GM23338 (cell line): Measurements from ENCODE around the gene LMAN1L. TPM values are rescaled to one million over a fixed set of nuclear protein-coding genes. Genes with fewer than 3 reads are reported as not detected.

Experiments
- ATAC-seq: fragments of 200-7000 bp; cut with Tn5 transposase; 3 replicates; pipeline ENCODE4 v1.9.1; 2020
- DNase-seq: peaks from one replicate; pipeline ENCODE4 v3.0.0-alpha.2; 2015; ENCODE audit warnings: low spot score
- H2AFZ ChIP-seq: fragments of 200-600 bp; sonication (generic); 2 replicates; pipeline ENCODE4 v1.8.0; 2016; ENCODE audit warnings: antibody characterized with exemption, mild to moderate bottlenecking, moderate library complexity
- H3F3A ChIP-seq: fragments of 200-600 bp; sonication (generic); replicated peaks from 2 replicates; pipeline ENCODE4 v1.8.0; 2017; ENCODE audit warnings: antibody characterized with exemption, mixed run types, low read depth
- H3K27ac ChIP-seq: fragments of 200-600 bp; sonication (generic); 2 replicates; pipeline ENCODE4 v1.6.1; 2016; ENCODE audit warnings: low read depth
- H3K27me3 ChIP-seq: fragments of 200-600 bp; sonication (generic); 2 replicates; pipeline ENCODE4 v1.8.0; 2016; ENCODE audit warnings: mild to moderate bottlenecking, mixed run types, moderate library complexity; ENCODE audit not compliant: insufficient read depth
- H3K36me3 ChIP-seq: fragments of 200-600 bp; sonication (generic); 2 replicates; pipeline ENCODE4 v1.8.0; 2016; ENCODE audit warnings: mild to moderate bottlenecking; ENCODE audit not compliant: insufficient read depth
- H3K4me1 ChIP-seq: fragments of 200-600 bp; sonication (generic); 2 replicates; pipeline ENCODE4 v1.8.0; 2016; ENCODE audit warnings: mild to moderate bottlenecking, moderate library complexity; ENCODE audit not compliant: insufficient read depth
- H3K4me2 ChIP-seq: fragments of 200-600 bp; sonication (generic); 2 replicates; pipeline ENCODE4 v1.7.1; 2017; ENCODE audit warnings: mixed run types
- H3K4me3 ChIP-seq: fragments of 200-600 bp; sonication (generic); 2 replicates; pipeline ENCODE4 v1.6.1; 2016; ENCODE audit warnings: mixed run types
- H3K79me2 ChIP-seq: fragments of 200-600 bp; sonication (generic); replicated peaks from 2 replicates; pipeline ENCODE4 v1.8.0; 2017; ENCODE audit warnings: mild to moderate bottlenecking; ENCODE audit not compliant: insufficient read depth
- H3K9me2 ChIP-seq: fragments of 200-600 bp; sonication (generic); 2 replicates; pipeline ENCODE4 v1.8.0; 2017; ENCODE audit not compliant: insufficient read depth
- H4K20me1 ChIP-seq: fragments of 200-600 bp; sonication (generic); replicated peaks from 2 replicates; pipeline ENCODE4 v1.8.0; 2017; ENCODE audit warnings: mild to moderate bottlenecking; ENCODE audit not compliant: insufficient read depth
- H3K27ac Mint-ChIP-seq: 2 replicates; pipeline ENCODE4 v1.8.0; 2020; ENCODE audit warnings: inconsistent platforms, mild to moderate bottlenecking, moderate library complexity, mixed read lengths
- H3K27me3 Mint-ChIP-seq: 3 replicates; pipeline ENCODE4 v1.8.0; 2022; ENCODE audit warnings: low read depth, mild to moderate bottlenecking, moderate library complexity, mixed read lengths, inconsistent platforms; ENCODE audit not compliant: insufficient read depth, poor library complexity
- H3K36me3 Mint-ChIP-seq: 3 replicates; pipeline ENCODE4 v1.8.0; 2021; ENCODE audit warnings: low read depth, mild to moderate bottlenecking, inconsistent platforms, moderate library complexity, mixed read lengths
- H3K4me1 Mint-ChIP-seq: 3 replicates; pipeline ENCODE4 v1.8.0; 2020; ENCODE audit warnings: mild to moderate bottlenecking, inconsistent platforms, mixed read lengths
- H3K4me3 Mint-ChIP-seq: 3 replicates; pipeline ENCODE4 v1.8.0; 2021; ENCODE audit warnings: moderate library complexity, mild to moderate bottlenecking, inconsistent platforms, mixed read lengths
- H3K9me3 Mint-ChIP-seq: 3 replicates; pipeline ENCODE4 v1.8.0; 2020; ENCODE audit warnings: moderate library complexity, mild to moderate bottlenecking, inconsistent platforms, mixed read lengths
- CREB1 ChIP-seq: fragments of 250-450 bp; sonication (Bioruptor Pico); IDR thresholded peaks from 2 replicates; pipeline ENCODE4 v1.5.0; 2020; ENCODE audit warnings: low read depth, mild to moderate bottlenecking, moderate library complexity
- EZH2 ChIP-seq: fragments of 200-600 bp; sonication (generic); IDR thresholded peaks from one replicate; pipeline ENCODE4 v1.8.0; 2017; ENCODE audit warnings: antibody characterized with exemption, mild to moderate bottlenecking, low read depth; ENCODE audit not compliant: unreplicated experiment
- EZH2phosphoT487 ChIP-seq: fragments of 200-600 bp; sonication (generic); IDR thresholded peaks from one replicate; pipeline ENCODE4 v1.8.1; 2018; ENCODE audit warnings: antibody characterized with exemption; ENCODE audit not compliant: unreplicated experiment
- JUNB ChIP-seq: IDR thresholded peaks from one replicate; pipeline ENCODE4 v1.6.1; 2016; ENCODE audit warnings: antibody characterized with exemption; ENCODE audit not compliant: unreplicated experiment
- NANOG ChIP-seq: IDR thresholded peaks from 2 replicates; pipeline ENCODE4 v1.6.1; 2016; ENCODE audit warnings: antibody characterized with exemption, borderline replicate concordance
- POLR2AphosphoS5 ChIP-seq: IDR thresholded peaks from 2 replicates; pipeline ENCODE4 v1.6.1; 2016; ENCODE audit warnings: antibody characterized with exemption, low read depth
- STAT1 ChIP-seq: IDR thresholded peaks from one replicate; pipeline ENCODE4 v1.6.1; 2016; ENCODE audit warnings: antibody characterized with exemption; ENCODE audit not compliant: unreplicated experiment
- ZNF114 ChIP-seq: fragments of 250-450 bp; sonication (Bioruptor Pico); IDR thresholded peaks from 2 replicates; pipeline ENCODE4 v1.5.0; 2020; ENCODE audit warnings: mild to moderate bottlenecking, moderate library complexity
- ZNF331 ChIP-seq: fragments of 250-450 bp; sonication (Bioruptor Pico); IDR thresholded peaks from 2 replicates; pipeline ENCODE4 v1.5.0; 2020; ENCODE audit warnings: low read depth, mild to moderate bottlenecking, moderate library complexity
- polyA plus RNA-seq: library from polyadenylated mRNA; unstranded; fragments of >200 nt; fragmentation: Nextera tagmentation; extraction: Ambion mirVana; gene quantifications from 2 replicates; pipeline ENCODE4 v1.2.1, GENCODE V29; 2016
- total RNA-seq: library from RNA; depleted of rRNA; stranded (reverse); fragments of >200 nt; shearing (Covaris generic); gene quantifications from 2 replicates; pipeline ENCODE4 v1.2.3, GENCODE V29; 2014
- TF ChIP-seq, protein P1 (sequence below), 2 experiments: fragments of 200-600 bp in 1 of 2; sonication (generic) in 1 of 2; conservative IDR thresholded peaks; 2 replicates each; pipeline versions ENCODE4 v1.5.1 to v1.6.1; 2016 to 2017; ENCODE audit warnings: antibody characterized with exemption in 2 of 2, low read depth in 2 of 2, mild to moderate bottlenecking in 2 of 2, moderate library complexity in 1 of 2
- TF ChIP-seq, protein P2 (sequence below): fragments of 250-450 bp; sonication (Bioruptor Pico); IDR thresholded peaks from 2 replicates; pipeline ENCODE4 v1.5.0; 2020; ENCODE audit warnings: mild to moderate bottlenecking, moderate library complexity
- TF ChIP-seq, protein P3 (sequence below): IDR thresholded peaks from one replicate; pipeline ENCODE4 v1.6.1; 2018; ENCODE audit warnings: antibody characterized with exemption; ENCODE audit not compliant: unreplicated experiment
- TF ChIP-seq, protein P4 (sequence below): IDR thresholded peaks from 2 replicates; pipeline ENCODE4 v1.6.1; 2016; ENCODE audit warnings: antibody characterized with exemption

The LMAN1L gene
- total and polyA plus RNA-seq, 2 experiments from 2014 or later: not detected

DNA sequence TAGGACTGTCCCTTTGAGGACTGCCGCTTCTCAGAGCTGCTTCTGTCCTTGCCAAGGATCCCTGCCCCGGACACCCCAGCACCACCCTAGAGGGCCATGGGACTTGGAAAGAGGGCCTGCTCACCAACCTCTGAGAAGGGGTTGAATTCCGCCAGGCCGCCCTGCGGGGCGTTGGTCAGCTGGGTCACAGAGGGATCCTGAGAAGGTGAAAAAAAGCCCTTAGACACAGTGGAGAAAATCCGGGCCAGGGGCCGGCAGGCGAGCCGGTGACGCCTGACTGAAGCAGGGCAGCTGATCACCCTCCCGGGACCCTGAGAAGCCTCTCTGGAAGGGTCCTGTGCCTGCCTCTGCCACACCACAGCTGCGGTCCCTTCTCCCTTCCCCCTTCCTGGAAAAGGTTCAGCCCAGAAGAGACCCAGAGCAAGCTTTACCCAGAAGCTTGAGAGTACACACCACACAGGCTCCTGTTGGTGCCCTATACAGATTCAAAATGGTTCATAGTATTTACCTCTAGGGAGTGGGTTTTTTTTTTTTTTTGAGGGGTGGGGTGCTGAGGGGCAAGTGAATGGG is 41.9 kb downstream of the LMAN1L start:
- Histone ChIP-seq H3K4me1 (no peaks in the 10 kb centered on the region), H3K27ac (no peak overlapping the region), H3F3A (no peaks in the 10 kb centered on the region), H4K20me1 (0 out of 2 replicates have a peak, but pooled peaks cover 4% of the 10 kb centered on the region), H3K4me3 (no peak overlapping the region), H3K27me3 (no peaks in the 10 kb centered on the region), H3K4me2 (no peak overlapping the region), H3K36me3 (no peaks in the 10 kb centered on the region), H3K79me2 (peaks cover 9% of the 10 kb centered on the region; the same call in 1 of the 2 replicates), H2AFZ (no peak overlapping the region), H3K9me2 (no peaks in the 10 kb centered on the region)
- peaks cover 15% of the 10 kb centered on the region for H3K36me3 Mint-ChIP-seq
- DNase-seq (no peak), ATAC-seq (no peak)
- peaks cover 7% of the 10 kb centered on the region for H3K27me3 Mint-ChIP-seq
- TF ChIP-seq, protein P1, sequence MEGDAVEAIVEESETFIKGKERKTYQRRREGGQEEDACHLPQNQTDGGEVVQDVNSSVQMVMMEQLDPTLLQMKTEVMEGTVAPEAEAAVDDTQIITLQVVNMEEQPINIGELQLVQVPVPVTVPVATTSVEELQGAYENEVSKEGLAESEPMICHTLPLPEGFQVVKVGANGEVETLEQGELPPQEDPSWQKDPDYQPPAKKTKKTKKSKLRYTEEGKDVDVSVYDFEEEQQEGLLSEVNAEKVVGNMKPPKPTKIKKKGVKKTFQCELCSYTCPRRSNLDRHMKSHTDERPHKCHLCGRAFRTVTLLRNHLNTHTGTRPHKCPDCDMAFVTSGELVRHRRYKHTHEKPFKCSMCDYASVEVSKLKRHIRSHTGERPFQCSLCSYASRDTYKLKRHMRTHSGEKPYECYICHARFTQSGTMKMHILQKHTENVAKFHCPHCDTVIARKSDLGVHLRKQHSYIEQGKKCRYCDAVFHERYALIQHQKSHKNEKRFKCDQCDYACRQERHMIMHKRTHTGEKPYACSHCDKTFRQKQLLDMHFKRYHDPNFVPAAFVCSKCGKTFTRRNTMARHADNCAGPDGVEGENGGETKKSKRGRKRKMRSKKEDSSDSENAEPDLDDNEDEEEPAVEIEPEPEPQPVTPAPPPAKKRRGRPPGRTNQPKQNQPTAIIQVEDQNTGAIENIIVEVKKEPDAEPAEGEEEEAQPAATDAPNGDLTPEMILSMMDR (conservative IDR thresholded peaks at IDR 0.05; ENCODE audit: low read depth in 2 of 2): no peak
- TF ChIP-seq STAT1 (no peak), ZNF114 (CRISPR knock-in tag) (no peak), NANOG (no peak), EZH2 (no peak), POLR2AphosphoS5 (no peak), CREB1 (CRISPR knock-in tag) (no peak), JUNB (no peak), ZNF331 (no peak), EZH2phosphoT487 (no peak)
- TF ChIP-seq, protein P2, sequence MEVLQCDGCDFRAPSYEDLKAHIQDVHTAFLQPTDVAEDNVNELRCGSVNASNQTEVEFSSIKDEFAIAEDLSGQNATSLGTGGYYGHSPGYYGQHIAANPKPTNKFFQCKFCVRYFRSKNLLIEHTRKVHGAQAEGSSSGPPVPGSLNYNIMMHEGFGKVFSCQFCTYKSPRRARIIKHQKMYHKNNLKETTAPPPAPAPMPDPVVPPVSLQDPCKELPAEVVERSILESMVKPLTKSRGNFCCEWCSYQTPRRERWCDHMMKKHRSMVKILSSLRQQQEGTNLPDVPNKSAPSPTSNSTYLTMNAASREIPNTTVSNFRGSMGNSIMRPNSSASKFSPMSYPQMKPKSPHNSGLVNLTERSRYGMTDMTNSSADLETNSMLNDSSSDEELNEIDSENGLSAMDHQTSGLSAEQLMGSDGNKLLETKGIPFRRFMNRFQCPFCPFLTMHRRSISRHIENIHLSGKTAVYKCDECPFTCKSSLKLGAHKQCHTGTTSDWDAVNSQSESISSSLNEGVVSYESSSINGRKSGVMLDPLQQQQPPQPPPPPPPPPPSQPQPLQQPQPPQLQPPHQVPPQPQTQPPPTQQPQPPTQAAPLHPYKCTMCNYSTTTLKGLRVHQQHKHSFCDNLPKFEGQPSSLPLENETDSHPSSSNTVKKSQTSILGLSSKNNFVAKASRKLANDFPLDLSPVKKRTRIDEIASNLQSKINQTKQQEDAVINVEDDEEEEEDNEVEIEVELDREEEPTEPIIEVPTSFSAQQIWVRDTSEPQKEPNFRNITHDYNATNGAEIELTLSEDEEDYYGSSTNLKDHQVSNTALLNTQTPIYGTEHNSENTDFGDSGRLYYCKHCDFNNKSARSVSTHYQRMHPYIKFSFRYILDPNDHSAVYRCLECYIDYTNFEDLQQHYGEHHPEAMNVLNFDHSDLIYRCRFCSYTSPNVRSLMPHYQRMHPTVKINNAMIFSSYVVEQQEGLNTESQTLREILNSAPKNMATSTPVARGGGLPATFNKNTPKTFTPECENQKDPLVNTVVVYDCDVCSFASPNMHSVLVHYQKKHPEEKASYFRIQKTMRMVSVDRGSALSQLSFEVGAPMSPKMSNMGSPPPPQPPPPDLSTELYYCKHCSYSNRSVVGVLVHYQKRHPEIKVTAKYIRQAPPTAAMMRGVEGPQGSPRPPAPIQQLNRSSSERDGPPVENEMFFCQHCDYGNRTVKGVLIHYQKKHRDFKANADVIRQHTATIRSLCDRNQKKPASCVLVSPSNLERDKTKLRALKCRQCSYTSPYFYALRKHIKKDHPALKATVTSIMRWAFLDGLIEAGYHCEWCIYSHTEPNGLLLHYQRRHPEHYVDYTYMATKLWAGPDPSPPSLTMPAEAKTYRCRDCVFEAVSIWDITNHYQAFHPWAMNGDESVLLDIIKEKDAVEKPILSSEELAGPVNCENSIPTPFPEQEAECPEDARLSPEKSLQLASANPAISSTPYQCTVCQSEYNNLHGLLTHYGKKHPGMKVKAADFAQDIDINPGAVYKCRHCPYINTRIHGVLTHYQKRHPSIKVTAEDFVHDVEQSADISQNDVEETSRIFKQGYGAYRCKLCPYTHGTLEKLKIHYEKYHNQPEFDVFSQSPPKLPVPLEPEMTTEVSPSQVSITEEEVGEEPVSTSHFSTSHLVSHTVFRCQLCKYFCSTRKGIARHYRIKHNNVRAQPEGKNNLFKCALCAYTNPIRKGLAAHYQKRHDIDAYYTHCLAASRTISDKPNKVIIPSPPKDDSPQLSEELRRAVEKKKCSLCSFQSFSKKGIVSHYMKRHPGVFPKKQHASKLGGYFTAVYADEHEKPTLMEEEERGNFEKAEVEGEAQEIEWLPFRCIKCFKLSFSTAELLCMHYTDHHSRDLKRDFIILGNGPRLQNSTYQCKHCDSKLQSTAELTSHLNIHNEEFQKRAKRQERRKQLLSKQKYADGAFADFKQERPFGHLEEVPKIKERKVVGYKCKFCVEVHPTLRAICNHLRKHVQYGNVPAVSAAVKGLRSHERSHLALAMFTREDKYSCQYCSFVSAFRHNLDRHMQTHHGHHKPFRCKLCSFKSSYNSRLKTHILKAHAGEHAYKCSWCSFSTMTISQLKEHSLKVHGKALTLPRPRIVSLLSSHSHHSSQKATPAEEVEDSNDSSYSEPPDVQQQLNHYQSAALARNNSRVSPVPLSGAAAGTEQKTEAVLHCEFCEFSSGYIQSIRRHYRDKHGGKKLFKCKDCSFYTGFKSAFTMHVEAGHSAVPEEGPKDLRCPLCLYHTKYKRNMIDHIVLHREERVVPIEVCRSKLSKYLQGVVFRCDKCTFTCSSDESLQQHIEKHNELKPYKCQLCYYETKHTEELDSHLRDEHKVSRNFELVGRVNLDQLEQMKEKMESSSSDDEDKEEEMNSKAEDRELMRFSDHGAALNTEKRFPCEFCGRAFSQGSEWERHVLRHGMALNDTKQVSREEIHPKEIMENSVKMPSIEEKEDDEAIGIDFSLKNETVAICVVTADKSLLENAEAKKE (CRISPR knock-in tag): no peak
- TF ChIP-seq, protein P3, sequence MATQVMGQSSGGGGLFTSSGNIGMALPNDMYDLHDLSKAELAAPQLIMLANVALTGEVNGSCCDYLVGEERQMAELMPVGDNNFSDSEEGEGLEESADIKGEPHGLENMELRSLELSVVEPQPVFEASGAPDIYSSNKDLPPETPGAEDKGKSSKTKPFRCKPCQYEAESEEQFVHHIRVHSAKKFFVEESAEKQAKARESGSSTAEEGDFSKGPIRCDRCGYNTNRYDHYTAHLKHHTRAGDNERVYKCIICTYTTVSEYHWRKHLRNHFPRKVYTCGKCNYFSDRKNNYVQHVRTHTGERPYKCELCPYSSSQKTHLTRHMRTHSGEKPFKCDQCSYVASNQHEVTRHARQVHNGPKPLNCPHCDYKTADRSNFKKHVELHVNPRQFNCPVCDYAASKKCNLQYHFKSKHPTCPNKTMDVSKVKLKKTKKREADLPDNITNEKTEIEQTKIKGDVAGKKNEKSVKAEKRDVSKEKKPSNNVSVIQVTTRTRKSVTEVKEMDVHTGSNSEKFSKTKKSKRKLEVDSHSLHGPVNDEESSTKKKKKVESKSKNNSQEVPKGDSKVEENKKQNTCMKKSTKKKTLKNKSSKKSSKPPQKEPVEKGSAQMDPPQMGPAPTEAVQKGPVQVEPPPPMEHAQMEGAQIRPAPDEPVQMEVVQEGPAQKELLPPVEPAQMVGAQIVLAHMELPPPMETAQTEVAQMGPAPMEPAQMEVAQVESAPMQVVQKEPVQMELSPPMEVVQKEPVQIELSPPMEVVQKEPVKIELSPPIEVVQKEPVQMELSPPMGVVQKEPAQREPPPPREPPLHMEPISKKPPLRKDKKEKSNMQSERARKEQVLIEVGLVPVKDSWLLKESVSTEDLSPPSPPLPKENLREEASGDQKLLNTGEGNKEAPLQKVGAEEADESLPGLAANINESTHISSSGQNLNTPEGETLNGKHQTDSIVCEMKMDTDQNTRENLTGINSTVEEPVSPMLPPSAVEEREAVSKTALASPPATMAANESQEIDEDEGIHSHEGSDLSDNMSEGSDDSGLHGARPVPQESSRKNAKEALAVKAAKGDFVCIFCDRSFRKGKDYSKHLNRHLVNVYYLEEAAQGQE: no peak
- TF ChIP-seq, protein P4, sequence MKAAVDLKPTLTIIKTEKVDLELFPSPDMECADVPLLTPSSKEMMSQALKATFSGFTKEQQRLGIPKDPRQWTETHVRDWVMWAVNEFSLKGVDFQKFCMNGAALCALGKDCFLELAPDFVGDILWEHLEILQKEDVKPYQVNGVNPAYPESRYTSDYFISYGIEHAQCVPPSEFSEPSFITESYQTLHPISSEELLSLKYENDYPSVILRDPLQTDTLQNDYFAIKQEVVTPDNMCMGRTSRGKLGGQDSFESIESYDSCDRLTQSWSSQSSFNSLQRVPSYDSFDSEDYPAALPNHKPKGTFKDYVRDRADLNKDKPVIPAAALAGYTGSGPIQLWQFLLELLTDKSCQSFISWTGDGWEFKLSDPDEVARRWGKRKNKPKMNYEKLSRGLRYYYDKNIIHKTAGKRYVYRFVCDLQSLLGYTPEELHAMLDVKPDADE: no peak
- H3K27ac Mint-ChIP-seq: no peak overlapping the region
- H3K4me3 Mint-ChIP-seq: no peak overlapping the region
- no peaks in the 10 kb centered on the region for H3K9me3 Mint-ChIP-seq
- no peaks in the 10 kb centered on the region; the same call in 2 of the 3 replicates for H3K4me1 Mint-ChIP-seq
